Endodermal cell (in vitro differentiated cells): ENCODE data around the gene ALX4. TPM values are rescaled to one million over a fixed set of nuclear protein-coding genes. Genes with fewer than 3 reads are reported as not detected.

Source experiments
- DNase-seq: peaks from one replicate; pipeline ENCODE4 v3.0.0-alpha.2; 2017
- H3K27ac ChIP-seq: 2 replicates; pipeline ENCODE4 v1.5.1; 2013; ENCODE audit warnings: mild to moderate bottlenecking, low read depth, low read length, moderate library complexity
- H3K27me3 ChIP-seq: 2 replicates; pipeline ENCODE4 v1.6.1; 2013; ENCODE audit warnings: mild to moderate bottlenecking, low read length, moderate library complexity; ENCODE audit not compliant: insufficient read depth, control insufficient read depth, poor library complexity, severe bottlenecking
- H3K36me3 ChIP-seq: 2 replicates; pipeline ENCODE4 v1.7.0; 2013; ENCODE audit warnings: mild to moderate bottlenecking, low read length, moderate library complexity; ENCODE audit not compliant: control insufficient read depth, insufficient read depth
- H3K4me1 ChIP-seq: one replicate; pipeline ENCODE4 v1.7.0; 2013; ENCODE audit warnings: low read length; ENCODE audit not compliant: control insufficient read depth, insufficient read depth
- H3K4me3 ChIP-seq: 2 replicates; pipeline ENCODE4 v1.5.1; 2013; ENCODE audit warnings: mild to moderate bottlenecking, low read length, moderate library complexity
- H3K9ac ChIP-seq: 2 replicates; pipeline ENCODE4 v1.6.1; 2013; ENCODE audit warnings: mild to moderate bottlenecking, low read length, moderate library complexity; ENCODE audit not compliant: poor library complexity, severe bottlenecking; ENCODE audit errors: extremely low read depth
- H3K9me3 ChIP-seq: 2 replicates; pipeline ENCODE4 v1.6.1; 2013; ENCODE audit warnings: mild to moderate bottlenecking, low read length, moderate library complexity; ENCODE audit not compliant: control insufficient read depth
- H3K27ac Mint-ChIP-seq: 2 replicates; pipeline ENCODE4 v1.8.0; 2020; ENCODE audit warnings: mixed read lengths
- H3K27me3 Mint-ChIP-seq: 2 replicates; pipeline ENCODE4 v1.8.0; 2021; ENCODE audit warnings: mild to moderate bottlenecking, mixed read lengths; ENCODE audit not compliant: insufficient read depth
- H3K36me3 Mint-ChIP-seq: 2 replicates; pipeline ENCODE4 v1.8.0; 2020; ENCODE audit warnings: low read depth, mixed read lengths
- H3K4me1 Mint-ChIP-seq: 2 replicates; pipeline ENCODE4 v1.8.0; 2020; ENCODE audit warnings: mixed read lengths
- H3K4me3 Mint-ChIP-seq: 2 replicates; pipeline ENCODE4 v1.8.0; 2020; ENCODE audit warnings: mild to moderate bottlenecking, moderate library complexity, mixed read lengths
- H3K9me3 Mint-ChIP-seq: 2 replicates; pipeline ENCODE4 v1.8.0; 2020; ENCODE audit warnings: mild to moderate bottlenecking, mixed read lengths
- CTCF ChIP-seq: fragments of 200-600 bp; sonication (generic); conservative IDR thresholded peaks from 2 replicates; pipeline ENCODE4 v1.5.0; 2021; ENCODE audit warnings: antibody characterized with exemption, mild to moderate bottlenecking
- WGBS, 2 experiments: methylation state at CpG; one replicate each; pipeline versions ENCODE4 v1.1.5 to v1.1.7; 2013; ENCODE audit warnings: missing lambda C conversion rate in 2 of 2, mixed read lengths in 1 of 2; ENCODE audit not compliant: insufficient coverage in 1 of 2, insufficient read length in 1 of 2; 5-methylcytosine and 5-hydroxymethylcytosine counted together
- total RNA-seq, 2 donors: library from RNA; stranded (reverse); fragmentation: NEBNext Ultra II Directional in 1 of 2; extraction: Animal tissue kit (Norgen Biotek cat#: 25700) in 1 of 2; gene quantifications; 2 replicates in 1 of 2; 3 replicates in 1 of 2; pipeline ENCODE4 v1.2.1, GENCODE V29; 2021

ALX4 gene
- total RNA-seq, 2 donors from 2014 or later: not detected

DNA sequence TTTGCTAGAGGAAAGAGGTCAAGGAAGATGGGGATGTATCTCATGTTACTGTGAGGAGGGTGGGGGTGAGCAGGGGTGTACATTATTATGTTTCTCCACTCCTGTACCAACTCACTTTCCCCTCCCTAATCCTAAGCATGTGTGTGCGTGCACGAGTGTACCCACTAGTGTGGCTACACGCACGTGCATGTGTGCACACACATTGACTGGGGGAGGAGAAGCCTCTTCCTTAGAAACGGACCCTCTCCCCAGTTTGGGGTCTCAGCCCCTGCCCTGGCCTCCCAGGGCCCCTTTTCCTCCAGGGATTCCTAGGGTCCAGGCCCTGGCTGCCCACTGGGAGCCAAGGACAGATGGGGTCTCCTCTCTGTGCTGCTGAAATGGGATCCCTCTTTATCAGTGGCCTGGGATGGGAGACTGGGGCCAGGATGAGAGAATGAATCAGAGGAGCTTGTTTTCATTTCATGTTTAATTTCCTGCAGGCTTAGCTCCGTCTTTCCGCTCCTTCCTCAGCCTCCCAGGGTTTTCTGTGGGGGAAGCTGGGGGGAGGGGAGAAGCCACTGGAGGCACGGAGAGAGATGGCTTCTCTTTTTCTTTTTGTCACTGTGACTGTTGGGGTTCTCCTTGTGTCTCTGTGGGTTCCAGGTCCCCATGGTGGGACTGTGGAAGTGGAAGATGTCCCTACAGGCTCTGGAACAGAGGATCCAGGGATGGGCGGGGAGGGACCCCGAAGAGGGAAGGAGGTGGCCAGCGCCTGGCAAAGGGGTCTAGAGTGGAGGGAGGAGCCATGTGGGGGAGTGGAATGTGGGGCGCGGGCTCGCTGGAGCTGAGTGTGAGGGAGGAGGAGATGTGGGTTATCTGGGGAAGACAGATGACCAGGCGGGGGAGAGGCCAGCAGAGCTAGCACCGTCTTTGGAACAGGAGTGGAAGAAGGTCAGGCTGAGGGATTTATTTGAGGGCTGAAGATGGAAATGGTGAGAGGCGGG is 40.3 kb downstream of the ALX4 start:
- H3K9me3 ChIP-seq: no peaks in the 10 kb centered on the region
- no peaks in the 10 kb centered on the region for H3K4me1 ChIP-seq
- H3K36me3 ChIP-seq: no peaks in the 10 kb centered on the region
- H3K27me3 ChIP-seq: no peaks in the 10 kb centered on the region
- DNase-seq: no peak
- H3K27me3 Mint-ChIP-seq: no peaks in the 10 kb centered on the region
- no peak overlapping the region for H3K27ac Mint-ChIP-seq
- H3K36me3 Mint-ChIP-seq: no peaks in the 10 kb centered on the region
- no peak overlapping the region for H3K27ac ChIP-seq
- no peaks in the 10 kb centered on the region for H3K4me1 Mint-ChIP-seq
- no peak for TF ChIP-seq CTCF
- H3K4me3 Mint-ChIP-seq: no peak overlapping the region
- no peak overlapping the region for H3K9ac ChIP-seq
- no peak overlapping the region for H3K4me3 ChIP-seq
- WGBS, 2 experiments: 83 to 86% methylated on average over 8 to 17 of the region's 17 CpGs
- H3K9me3 Mint-ChIP-seq: no peaks in the 10 kb centered on the region

DNA sequence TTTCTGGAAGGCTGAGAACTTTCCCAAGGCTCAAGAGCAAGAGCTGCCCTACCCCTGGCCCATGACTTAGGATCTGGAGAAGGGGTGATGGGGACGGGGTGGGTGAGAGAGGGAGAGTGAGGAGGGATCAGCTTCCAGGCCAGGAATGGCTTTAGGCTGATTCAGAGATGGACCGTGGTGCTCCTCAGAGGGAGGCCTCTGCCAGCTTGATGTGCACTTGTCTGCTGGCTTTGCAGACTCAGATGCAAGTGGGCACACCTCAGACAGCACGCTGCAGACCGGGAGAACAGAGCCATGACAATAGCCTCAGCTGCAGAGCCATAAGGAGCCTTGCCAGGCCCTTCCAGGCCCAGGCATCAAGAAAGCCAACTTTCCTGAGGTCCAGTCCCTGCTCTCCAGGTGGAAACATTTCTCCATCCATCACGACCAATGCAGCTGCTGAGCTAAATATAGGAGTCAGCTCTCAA is 41.3 kb downstream of the ALX4 start:
- Histone ChIP-seq H3K9ac (no peak overlapping the region), H3K27ac (no peak overlapping the region), H3K9me3 (no peaks in the 10 kb centered on the region), H3K4me1 (no peaks in the 10 kb centered on the region), H3K4me3 (no peak overlapping the region), H3K36me3 (no peaks in the 10 kb centered on the region), H3K27me3 (no peaks in the 10 kb centered on the region)
- Mint-ChIP-seq H3K9me3 (no peaks in the 10 kb centered on the region), H3K4me1 (no peaks in the 10 kb centered on the region), H3K36me3 (no peaks in the 10 kb centered on the region), H3K27ac (no peak overlapping the region), H3K27me3 (no peaks in the 10 kb centered on the region), H3K4me3 (no peak overlapping the region)
- no peak for TF ChIP-seq CTCF
- 88 to 96% methylated on average over 3 to 5 of the region's 5 CpGs for WGBS, 2 experiments
- DNase-seq: no peak

DNA sequence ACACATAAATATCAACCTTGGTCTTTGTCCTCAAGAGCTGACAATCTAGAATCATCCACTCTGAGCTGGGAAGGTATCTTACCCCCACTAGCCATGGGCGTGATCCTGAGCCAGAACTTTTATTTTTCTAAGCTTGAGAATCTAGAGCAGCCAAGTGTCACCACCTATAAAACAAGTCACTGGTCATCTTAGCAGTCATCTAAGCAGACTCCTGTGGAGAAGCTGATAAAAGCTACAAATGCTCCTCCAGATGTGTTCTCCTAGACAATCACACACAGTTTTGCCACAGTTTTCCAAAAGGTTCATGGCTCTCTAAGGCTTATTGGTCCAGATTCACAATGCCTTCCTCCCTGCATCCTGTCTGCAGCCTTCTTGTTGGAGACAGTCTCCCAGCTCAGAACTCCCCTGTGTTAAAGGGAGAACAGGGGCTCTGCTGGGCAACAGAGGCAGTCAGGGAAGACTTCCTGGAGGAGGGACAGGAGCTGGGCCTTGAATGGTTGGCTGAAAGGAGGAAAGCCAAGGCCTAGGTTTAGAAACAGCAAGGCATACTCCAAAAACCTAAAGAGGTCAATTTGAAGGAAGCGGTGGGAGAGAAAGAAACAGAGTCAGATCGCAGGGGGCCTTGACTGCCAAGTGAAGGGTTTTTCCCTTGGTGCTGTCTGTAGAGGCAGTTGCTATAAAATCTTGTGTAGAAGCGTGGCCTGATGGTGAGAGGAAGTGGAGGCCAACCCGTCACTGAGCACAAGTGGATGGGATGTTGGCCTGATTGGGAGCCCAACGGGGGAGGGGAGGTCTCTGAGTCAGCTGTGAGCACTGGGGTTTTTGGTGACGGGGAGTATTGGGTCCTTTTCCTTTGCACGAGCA is 42.0 kb downstream of the ALX4 start:
- H3K4me3 Mint-ChIP-seq: no peak overlapping the region
- no peak overlapping the region for H3K4me3 ChIP-seq

More for the DNA sequence above, 42.0 kb downstream of the ALX4 start:
- Histone ChIP-seq H3K9me3 (no peaks in the 10 kb centered on the region), H3K36me3 (no peaks in the 10 kb centered on the region), H3K4me1 (no peaks in the 10 kb centered on the region), H3K9ac (no peak overlapping the region), H3K27me3 (no peaks in the 10 kb centered on the region), H3K27ac (no peak overlapping the region)
- Mint-ChIP-seq H3K27me3 (no peaks in the 10 kb centered on the region), H3K36me3 (no peaks in the 10 kb centered on the region), H3K4me1 (no peaks in the 10 kb centered on the region), H3K27ac (no peak overlapping the region), H3K9me3 (no peaks in the 10 kb centered on the region)
- DNase-seq: no peak
- no peak for TF ChIP-seq CTCF
- WGBS, 2 experiments: 90 to 100% methylated on average over 3 to 8 of the region's 8 CpGs
